HepG2 (cell line): ENCODE measurements around the gene DNAJA2. TPM values are rescaled to one million over a fixed set of nuclear protein-coding genes. Genes with fewer than 3 reads are reported as not detected.

ENCODE experiments used
- AGO1 ChIP-seq: fragments of 200-400 bp; formaldehyde crosslinking; IDR thresholded peaks from 2 replicates; pipeline ENCODE4 v1.6.1; 2017; ENCODE audit warnings: mild to moderate bottlenecking, low read depth, low read length, moderate library complexity; ENCODE audit not compliant: poor library complexity, severe bottlenecking
- CBX2 ChIP-seq, 2 experiments: fragments of 200-600 bp in 1 of 2; sonication (generic); formaldehyde crosslinking in 1 of 2; IDR thresholded peaks; 2 replicates each; pipeline versions ENCODE4 v1.7.0 to v1.8.1; 2018 to 2022; ENCODE audit warnings: low read depth in 2 of 2, low read length in 1 of 2, mild to moderate bottlenecking in 1 of 2, missing genetic modification reagents in 1 of 2
- KDM4B ChIP-seq: sonication (generic); formaldehyde crosslinking; IDR thresholded peaks from 2 replicates; pipeline ENCODE4 v1.4.0; 2020; ENCODE audit warnings: missing genetic modification reagents
- KMT2B ChIP-seq: IDR thresholded peaks from 2 replicates; pipeline ENCODE4 v1.6.1; 2016; ENCODE audit warnings: missing genetic modification reagents, missing compliant biosample characterization
- NFRKB ChIP-seq: fragments of 450-650 bp; IDR thresholded peaks from 2 replicates; pipeline ENCODE4 v1.6.1; 2017
- RXRA ChIP-seq: sonication (generic); formaldehyde crosslinking; IDR thresholded peaks from 2 replicates; pipeline ENCODE4 v1.5.1; 2020; ENCODE audit warnings: missing genetic modification reagents
- SIX4 ChIP-seq: sonication (generic); formaldehyde crosslinking; IDR thresholded peaks from 2 replicates; pipeline ENCODE4 v1.4.0; 2020; ENCODE audit warnings: missing genetic modification reagents
- SRF ChIP-seq: IDR thresholded peaks from 2 replicates; pipeline ENCODE4 v1.6.1; 2011; ENCODE audit warnings: mild to moderate bottlenecking, low read depth, low read length, moderate library complexity
- ZNF564 ChIP-seq: sonication (generic); formaldehyde crosslinking; IDR thresholded peaks from 2 replicates; pipeline ENCODE4 v1.8.1; 2023; ENCODE audit warnings: mild to moderate bottlenecking, missing genetic modification reagents
- polyA plus RNA-seq, 8 experiments: library from polyadenylated mRNA; depleted of rRNA in 3 of 8; stranded (reverse) in 7 of 8; unstranded in 1 of 8; fragments of >200 nt; fragmentation: Illumina TruSeq in 4 of 8; extraction: Trizol in 4 of 8; gene quantifications; 2 replicates each; pipeline versions ENCODE4 v1.2.1 to v1.2.3, GENCODE V29; 2011 to 2016; ENCODE audit warnings: low read depth in 4 of 8, missing spikeins in 1 of 8, mixed read lengths in 1 of 8; ENCODE audit not compliant: insufficient read depth in 1 of 8
- total RNA-seq, 5 experiments: library from RNA; depleted of rRNA; stranded (reverse); fragments of >200 nt; fragmentation: Illumina TruSeq; extraction: Trizol; gene quantifications; 2 replicates each; pipeline ENCODE4 v1.2.3, GENCODE V29; 2016; ENCODE audit warnings: low read depth in 1 of 5
- TF ChIP-seq, protein P1 (sequence below): sonication (generic); formaldehyde crosslinking; IDR thresholded peaks from 2 replicates; pipeline ENCODE4 v1.5.0; 2020; ENCODE audit warnings: missing genetic modification reagents
- TF ChIP-seq, protein P2 (sequence below): sonication (generic); formaldehyde crosslinking; IDR thresholded peaks from 2 replicates; pipeline ENCODE4 v1.5.1; 2020; ENCODE audit warnings: missing genetic modification reagents, mild to moderate bottlenecking, borderline replicate concordance
- TF ChIP-seq, protein P3 (sequence below): sonication (generic); formaldehyde crosslinking; IDR thresholded peaks from one replicate; pipeline ENCODE4 v1.5.1; 2020; ENCODE audit warnings: mild to moderate bottlenecking, missing genetic modification reagents; ENCODE audit errors: not compliant biosample characterization
- TF ChIP-seq, protein P4 (sequence below): IDR thresholded peaks from 2 replicates; pipeline ENCODE4 v1.6.1; 2016; ENCODE audit warnings: low read depth, borderline replicate concordance

DNAJA2 gene
- total and polyA plus RNA-seq, 2 of the 13 experiments (the other 11 are each of a cell fraction or from before 2014, with no cell fraction given), result 25.4 to 176 TPM

DNA sequence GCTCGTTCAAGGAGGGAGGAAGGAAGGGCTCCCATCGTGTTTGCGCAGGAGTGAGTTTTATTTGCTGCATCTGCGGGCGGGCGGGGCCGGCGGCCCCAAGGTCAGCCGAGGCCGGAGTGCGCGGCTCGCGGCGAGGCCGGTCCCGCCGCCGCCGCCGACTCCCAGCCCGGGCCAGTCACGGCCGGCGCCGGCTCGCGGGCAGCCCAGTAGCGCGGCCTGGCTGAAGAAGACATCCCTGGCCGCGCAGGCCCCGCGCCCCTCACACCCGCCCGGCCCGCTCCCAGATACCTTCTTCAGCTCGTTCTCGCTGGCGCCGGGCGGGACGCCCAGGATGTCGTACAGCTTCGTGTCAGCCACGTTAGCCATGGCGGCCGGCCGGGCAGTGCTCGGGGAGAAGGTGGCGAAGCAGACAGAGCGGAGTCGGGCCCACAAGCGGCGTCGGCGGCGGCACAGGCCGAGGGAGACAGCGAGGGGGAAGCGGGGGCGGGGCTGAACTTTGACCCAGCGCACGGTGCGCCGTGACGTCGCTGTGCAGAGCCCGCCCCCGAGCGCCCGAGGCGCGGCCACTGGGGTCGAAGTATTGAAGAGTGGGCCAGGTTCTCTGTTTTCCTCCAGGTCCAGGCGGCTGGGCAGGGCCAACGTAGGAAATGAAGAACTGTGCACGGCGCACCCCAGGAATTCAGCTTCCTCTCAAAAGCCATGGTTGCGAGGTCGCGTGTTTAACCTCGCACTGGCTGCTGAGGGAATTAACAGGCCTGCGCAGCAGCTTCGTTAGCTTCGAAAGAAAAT lies at the start of gene DNAJA2 (continued):
- TF ChIP-seq AGO1, result peak; percentile 46
- TF ChIP-seq, protein P1, sequence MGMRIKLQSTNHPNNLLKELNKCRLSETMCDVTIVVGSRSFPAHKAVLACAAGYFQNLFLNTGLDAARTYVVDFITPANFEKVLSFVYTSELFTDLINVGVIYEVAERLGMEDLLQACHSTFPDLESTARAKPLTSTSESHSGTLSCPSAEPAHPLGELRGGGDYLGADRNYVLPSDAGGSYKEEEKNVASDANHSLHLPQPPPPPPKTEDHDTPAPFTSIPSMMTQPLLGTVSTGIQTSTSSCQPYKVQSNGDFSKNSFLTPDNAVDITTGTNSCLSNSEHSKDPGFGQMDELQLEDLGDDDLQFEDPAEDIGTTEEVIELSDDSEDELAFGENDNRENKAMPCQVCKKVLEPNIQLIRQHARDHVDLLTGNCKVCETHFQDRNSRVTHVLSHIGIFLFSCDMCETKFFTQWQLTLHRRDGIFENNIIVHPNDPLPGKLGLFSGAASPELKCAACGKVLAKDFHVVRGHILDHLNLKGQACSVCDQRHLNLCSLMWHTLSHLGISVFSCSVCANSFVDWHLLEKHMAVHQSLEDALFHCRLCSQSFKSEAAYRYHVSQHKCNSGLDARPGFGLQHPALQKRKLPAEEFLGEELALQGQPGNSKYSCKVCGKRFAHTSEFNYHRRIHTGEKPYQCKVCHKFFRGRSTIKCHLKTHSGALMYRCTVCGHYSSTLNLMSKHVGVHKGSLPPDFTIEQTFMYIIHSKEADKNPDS (CRISPR knock-in tag), result peak; percentile 82; the same call in 1 of the 2 replicates
- no peak for TF ChIP-seq SRF
- TF ChIP-seq, protein P2, sequence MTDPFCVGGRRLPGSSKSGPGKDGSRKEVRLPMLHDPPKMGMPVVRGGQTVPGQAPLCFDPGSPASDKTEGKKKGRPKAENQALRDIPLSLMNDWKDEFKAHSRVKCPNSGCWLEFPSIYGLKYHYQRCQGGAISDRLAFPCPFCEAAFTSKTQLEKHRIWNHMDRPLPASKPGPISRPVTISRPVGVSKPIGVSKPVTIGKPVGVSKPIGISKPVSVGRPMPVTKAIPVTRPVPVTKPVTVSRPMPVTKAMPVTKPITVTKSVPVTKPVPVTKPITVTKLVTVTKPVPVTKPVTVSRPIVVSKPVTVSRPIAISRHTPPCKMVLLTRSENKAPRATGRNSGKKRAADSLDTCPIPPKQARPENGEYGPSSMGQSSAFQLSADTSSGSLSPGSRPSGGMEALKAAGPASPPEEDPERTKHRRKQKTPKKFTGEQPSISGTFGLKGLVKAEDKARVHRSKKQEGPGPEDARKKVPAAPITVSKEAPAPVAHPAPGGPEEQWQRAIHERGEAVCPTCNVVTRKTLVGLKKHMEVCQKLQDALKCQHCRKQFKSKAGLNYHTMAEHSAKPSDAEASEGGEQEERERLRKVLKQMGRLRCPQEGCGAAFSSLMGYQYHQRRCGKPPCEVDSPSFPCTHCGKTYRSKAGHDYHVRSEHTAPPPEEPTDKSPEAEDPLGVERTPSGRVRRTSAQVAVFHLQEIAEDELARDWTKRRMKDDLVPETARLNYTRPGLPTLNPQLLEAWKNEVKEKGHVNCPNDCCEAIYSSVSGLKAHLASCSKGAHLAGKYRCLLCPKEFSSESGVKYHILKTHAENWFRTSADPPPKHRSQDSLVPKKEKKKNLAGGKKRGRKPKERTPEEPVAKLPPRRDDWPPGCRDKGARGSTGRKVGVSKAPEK, result no peak; the same call in 1 of the 2 replicates
- TF ChIP-seq CBX2 (IDR thresholded peaks at IDR 0.05; ENCODE audit: low read depth, low read length), result no peak
- TF ChIP-seq CBX2 (CRISPR knock-in tag; IDR thresholded peaks at IDR 0.05; ENCODE audit: low read depth), result 0 out of 2 replicates have a peak, but pooled peaks have one; percentile 27
- TF ChIP-seq, protein P3, sequence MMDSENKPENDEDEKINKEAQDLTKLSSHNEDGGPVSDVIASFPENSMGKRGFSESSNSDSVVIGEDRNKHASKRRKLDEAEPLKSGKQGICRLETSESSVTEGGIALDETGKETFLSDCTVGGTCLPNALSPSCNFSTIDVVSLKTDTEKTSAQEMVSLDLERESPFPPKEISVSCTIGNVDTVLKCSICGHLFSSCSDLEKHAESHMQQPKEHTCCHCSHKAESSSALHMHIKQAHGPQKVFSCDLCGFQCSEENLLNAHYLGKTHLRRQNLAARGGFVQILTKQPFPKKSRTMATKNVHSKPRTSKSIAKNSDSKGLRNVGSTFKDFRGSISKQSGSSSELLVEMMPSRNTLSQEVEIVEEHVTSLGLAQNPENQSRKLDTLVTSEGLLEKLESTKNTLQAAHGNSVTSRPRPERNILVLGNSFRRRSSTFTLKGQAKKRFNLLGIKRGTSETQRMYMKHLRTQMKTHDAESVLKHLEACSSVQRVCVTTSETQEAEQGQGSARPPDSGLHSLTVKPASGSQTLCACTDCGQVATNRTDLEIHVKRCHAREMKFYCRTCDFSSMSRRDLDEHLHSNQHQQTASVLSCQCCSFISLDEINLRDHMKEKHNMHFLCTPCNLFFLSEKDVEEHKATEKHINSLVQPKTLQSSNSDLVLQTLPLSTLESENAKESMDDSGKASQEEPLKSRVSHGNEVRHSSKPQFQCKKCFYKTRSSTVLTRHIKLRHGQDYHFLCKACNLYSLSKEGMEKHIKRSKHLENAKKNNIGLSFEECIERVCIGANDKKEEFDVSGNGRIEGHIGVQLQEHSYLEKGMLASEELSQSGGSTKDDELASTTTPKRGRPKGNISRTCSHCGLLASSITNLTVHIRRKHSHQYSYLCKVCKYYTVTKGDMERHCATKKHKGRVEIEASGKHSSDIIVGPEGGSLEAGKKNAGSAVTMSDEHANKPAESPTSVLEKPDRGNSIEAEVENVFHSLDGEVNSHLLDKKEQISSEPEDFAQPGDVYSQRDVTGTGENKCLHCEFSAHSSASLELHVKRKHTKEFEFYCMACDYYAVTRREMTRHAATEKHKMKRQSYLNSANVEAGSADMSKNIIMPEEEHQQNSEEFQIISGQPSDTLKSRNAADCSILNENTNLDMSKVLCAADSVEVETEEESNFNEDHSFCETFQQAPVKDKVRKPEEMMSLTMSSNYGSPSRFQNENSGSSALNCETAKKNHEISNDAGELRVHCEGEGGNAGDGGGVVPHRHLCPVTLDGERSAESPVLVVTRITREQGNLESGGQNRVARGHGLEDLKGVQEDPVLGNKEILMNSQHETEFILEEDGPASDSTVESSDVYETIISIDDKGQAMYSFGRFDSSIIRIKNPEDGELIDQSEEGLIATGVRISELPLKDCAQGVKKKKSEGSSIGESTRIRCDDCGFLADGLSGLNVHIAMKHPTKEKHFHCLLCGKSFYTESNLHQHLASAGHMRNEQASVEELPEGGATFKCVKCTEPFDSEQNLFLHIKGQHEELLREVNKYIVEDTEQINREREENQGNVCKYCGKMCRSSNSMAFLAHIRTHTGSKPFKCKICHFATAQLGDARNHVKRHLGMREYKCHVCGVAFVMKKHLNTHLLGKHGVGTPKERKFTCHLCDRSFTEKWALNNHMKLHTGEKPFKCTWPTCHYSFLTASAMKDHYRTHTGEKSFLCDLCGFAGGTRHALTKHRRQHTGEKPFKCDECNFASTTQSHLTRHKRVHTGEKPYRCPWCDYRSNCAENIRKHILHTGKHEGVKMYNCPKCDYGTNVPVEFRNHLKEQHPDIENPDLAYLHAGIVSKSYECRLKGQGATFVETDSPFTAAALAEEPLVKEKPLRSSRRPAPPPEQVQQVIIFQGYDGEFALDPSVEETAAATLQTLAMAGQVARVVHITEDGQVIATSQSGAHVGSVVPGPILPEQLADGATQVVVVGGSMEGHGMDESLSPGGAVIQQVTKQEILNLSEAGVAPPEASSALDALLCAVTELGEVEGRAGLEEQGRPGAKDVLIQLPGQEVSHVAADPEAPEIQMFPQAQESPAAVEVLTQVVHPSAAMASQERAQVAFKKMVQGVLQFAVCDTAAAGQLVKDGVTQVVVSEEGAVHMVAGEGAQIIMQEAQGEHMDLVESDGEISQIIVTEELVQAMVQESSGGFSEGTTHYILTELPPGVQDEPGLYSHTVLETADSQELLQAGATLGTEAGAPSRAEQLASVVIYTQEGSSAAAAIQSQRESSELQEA (CRISPR knock-in tag), result peak; percentile 86
- TF ChIP-seq NFRKB, result no peak
- TF ChIP-seq RXRA (CRISPR knock-in tag), result peak; percentile 81
- peak; percentile 48 for TF ChIP-seq KDM4B
- TF ChIP-seq, protein P4, sequence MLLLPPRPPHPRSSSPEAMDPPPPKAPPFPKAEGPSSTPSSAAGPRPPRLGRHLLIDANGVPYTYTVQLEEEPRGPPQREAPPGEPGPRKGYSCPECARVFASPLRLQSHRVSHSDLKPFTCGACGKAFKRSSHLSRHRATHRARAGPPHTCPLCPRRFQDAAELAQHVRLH, result peak; percentile 94
- peak; percentile 64 for TF ChIP-seq SIX4 (CRISPR knock-in tag)
- TF ChIP-seq KMT2B (CRISPR knock-in tag), result peak; percentile 92
- no peak; the same call in 1 of the 2 replicates for TF ChIP-seq ZNF564 (CRISPR knock-in tag)
